H1 (cell line): ENCODE data around the gene LRWD1. TPM values are rescaled to one million over a fixed set of nuclear protein-coding genes. Genes with fewer than 3 reads are reported as not detected.

ENCODE experiments used
- CTCF ChIA-PET: fragments of 300-600 bp; sonication (Branson Sonifier 250); formaldehyde crosslinking; loops from one replicate; lab custom pipeline; 2021; ENCODE audit not compliant: partially characterized antibody; lab: Charles Lee
- POLR2A ChIA-PET: fragments of 300-600 bp; sonication (Branson Sonifier 250); formaldehyde crosslinking; loops from one replicate; lab custom pipeline; 2021; ENCODE audit warnings: inconsistent platforms; ENCODE audit not compliant: partially characterized antibody; lab: Charles Lee
- DNase-seq, 2 experiments: peaks; one replicate each; pipeline versions ENCODE4 v3.0.0 to v3.0.0-alpha.2; 2010 to 2022; ENCODE audit warnings: low spot score in 2 of 2, low read depth in 1 of 2, mixed read lengths in 1 of 2
- FAIRE-seq: peaks from 2 replicates; lab custom pipeline; 2011; peaks lifted over from hg19 to GRCh38; lab: Jason Lieb, UNC
- H2AFZ ChIP-seq: 2 replicates; pipeline ENCODE4 v1.8.1; 2012; ENCODE audit warnings: low read length, inconsistent platforms
- H2AK5ac ChIP-seq: 2 replicates; pipeline ENCODE4 v1.6.1; 2013; ENCODE audit warnings: low read depth, low read length
- H2BK120ac ChIP-seq: replicated peaks from 2 replicates; pipeline ENCODE3; 2013; ENCODE audit warnings: low read depth, low read length, inconsistent platforms
- H2BK12ac ChIP-seq: 2 replicates; pipeline ENCODE4 v1.6.1; 2013; ENCODE audit warnings: low read depth, low read length
- H2BK15ac ChIP-seq: 2 replicates; pipeline ENCODE4 v1.6.1; 2013; ENCODE audit warnings: low read length
- H2BK20ac ChIP-seq: 2 replicates; pipeline ENCODE4 v1.6.1; 2013; ENCODE audit warnings: low read length
- H2BK5ac ChIP-seq: 2 replicates; pipeline ENCODE4 v1.6.1; 2013; ENCODE audit warnings: low read depth, low read length
- H3K14ac ChIP-seq: 2 replicates; pipeline ENCODE4 v1.6.1; 2013; ENCODE audit warnings: inconsistent platforms; ENCODE audit not compliant: insufficient read length
- H3K18ac ChIP-seq: 2 replicates; pipeline ENCODE4 v1.6.1; 2013; ENCODE audit warnings: low read length; ENCODE audit errors: extremely low read depth
- H3K23ac ChIP-seq: 2 replicates; pipeline ENCODE4 v1.6.1; 2013; ENCODE audit warnings: inconsistent platforms; ENCODE audit not compliant: insufficient read length
- H3K23me2 ChIP-seq: 2 replicates; pipeline ENCODE4 v1.6.1; 2013; ENCODE audit warnings: low read depth, low read length
- H3K27ac ChIP-seq: 2 replicates; pipeline ENCODE4 v1.6.1; 2011; ENCODE audit warnings: low read depth, low read length, inconsistent platforms
- H3K27me3 ChIP-seq, 4 experiments: replicated peaks in 1 of 4; 1 replicate in 1 of 4; 2 replicates in 3 of 4; pipeline versions ENCODE4 v1.6.1 to v1.8.1; 2011 to 2013; ENCODE audit warnings: low read length in 3 of 4, mild to moderate bottlenecking in 3 of 4, inconsistent platforms in 2 of 4, mixed read lengths in 2 of 4, moderate library complexity in 1 of 4; ENCODE audit not compliant: control insufficient read depth in 3 of 4, insufficient read depth in 3 of 4; ENCODE audit errors: extremely low read depth in 1 of 4
- H3K36me3 ChIP-seq, 4 experiments: 2 replicates each; pipeline versions ENCODE4 v1.6.1 to v1.8.1; 2011 to 2013; ENCODE audit warnings: mild to moderate bottlenecking in 4 of 4, low read length in 3 of 4, moderate library complexity in 2 of 4, control low read depth in 1 of 4, inconsistent platforms in 1 of 4; ENCODE audit not compliant: insufficient read depth in 4 of 4, control insufficient read depth in 2 of 4
- H3K4ac ChIP-seq: replicated peaks from 2 replicates; pipeline ENCODE3; 2013; ENCODE audit warnings: low read length, low read depth, mixed read lengths, inconsistent platforms; ENCODE audit not compliant: insufficient read length
- H3K4me1 ChIP-seq, 4 experiments: replicated peaks in 1 of 4; 1 replicate in 1 of 4; 2 replicates in 3 of 4; pipeline versions ENCODE4 v1.6.1 to v1.8.1; 2011 to 2013; ENCODE audit warnings: low read length in 3 of 4, inconsistent platforms in 2 of 4, mixed read lengths in 1 of 4; ENCODE audit not compliant: insufficient read depth in 4 of 4, control insufficient read depth in 3 of 4
- H3K4me2 ChIP-seq, 2 experiments: 2 replicates each; pipeline versions ENCODE4 v1.6.1 to v1.8.1; 2011 to 2013; ENCODE audit warnings: low read depth in 2 of 2, low read length in 2 of 2, control low read depth in 1 of 2, inconsistent platforms in 1 of 2, mild to moderate bottlenecking in 1 of 2; ENCODE audit not compliant: insufficient read depth in 1 of 2
- H3K4me3 ChIP-seq, 4 experiments: fragments of 200-600, 300-600 bp in 1 of 4; sonication (generic), shearing (Covaris generic), sonication (Bioruptor Twin) in 1 of 4; 2 replicates each; pipeline versions ENCODE4 v1.5.1 to v1.8.1; 2011 to 2016; ENCODE audit warnings: low read length in 4 of 4, low read depth in 3 of 4, control low read depth in 2 of 4, inconsistent platforms in 2 of 4, mild to moderate bottlenecking in 2 of 4, mixed read lengths in 1 of 4, moderate library complexity in 1 of 4; ENCODE audit not compliant: insufficient read depth in 2 of 4; ENCODE audit errors: extremely low read depth in 1 of 4
- H3K56ac ChIP-seq: replicated peaks from 2 replicates; pipeline ENCODE3; 2013; ENCODE audit warnings: low read depth, mild to moderate bottlenecking, mixed read lengths, low read length, inconsistent platforms; ENCODE audit not compliant: insufficient read length
- H3K79me1 ChIP-seq: 2 replicates; pipeline ENCODE4 v1.6.1; 2013; ENCODE audit warnings: low read depth, low read length, control low read depth
- H3K79me2 ChIP-seq, 2 experiments: 2 replicates each; pipeline versions ENCODE4 v1.6.1 to v1.8.1; 2012 to 2013; ENCODE audit warnings: low read length in 2 of 2, mild to moderate bottlenecking in 2 of 2, inconsistent platforms in 1 of 2; ENCODE audit not compliant: insufficient read depth in 2 of 2, control insufficient read depth in 1 of 2
- H3K9ac ChIP-seq, 4 experiments: replicated peaks in 1 of 4; 1 replicate in 1 of 4; 2 replicates in 3 of 4; pipeline versions ENCODE4 v1.6.1 to v1.8.1; 2011 to 2013; ENCODE audit warnings: low read depth in 3 of 4, low read length in 3 of 4, control low read depth in 2 of 4, mild to moderate bottlenecking in 2 of 4, moderate library complexity in 2 of 4, inconsistent platforms in 1 of 4; ENCODE audit errors: extremely low read depth in 1 of 4
- H3K9me3 ChIP-seq, 2 experiments: 2 replicates each; pipeline versions ENCODE4 v1.6.1 to v1.8.1; 2012 to 2013; ENCODE audit warnings: mild to moderate bottlenecking in 2 of 2, moderate library complexity in 2 of 2, control low read depth in 1 of 2, inconsistent platforms in 1 of 2, low read depth in 1 of 2, low read length in 1 of 2, mixed read lengths in 1 of 2; ENCODE audit not compliant: insufficient read depth in 2 of 2
- H4K20me1 ChIP-seq, 2 experiments: replicated peaks in 1 of 2; 2 replicates each; pipeline versions ENCODE3 to v1.8.1; 2011 to 2013; ENCODE audit warnings: inconsistent platforms in 2 of 2, low read length in 2 of 2, mild to moderate bottlenecking in 1 of 2; ENCODE audit not compliant: insufficient read depth in 2 of 2, control insufficient read depth in 1 of 2
- H4K5ac ChIP-seq: 2 replicates; pipeline ENCODE4 v1.6.1; 2013; ENCODE audit warnings: low read length, low read depth, mixed read lengths, inconsistent platforms; ENCODE audit not compliant: insufficient read length
- H4K8ac ChIP-seq: 2 replicates; pipeline ENCODE4 v1.8.0; 2013; ENCODE audit warnings: mild to moderate bottlenecking, moderate library complexity, low read length, inconsistent platforms; ENCODE audit not compliant: insufficient read depth; ENCODE audit errors: extremely low read depth
- H4K91ac ChIP-seq: replicated peaks from 2 replicates; pipeline ENCODE3; 2013; ENCODE audit warnings: low read length, mixed read lengths, inconsistent platforms; ENCODE audit not compliant: insufficient read length
- ASH2L ChIP-seq: fragments of 200-600, 300-600 bp; sonication (generic); IDR thresholded peaks from one replicate; pipeline ENCODE4 v1.7.1; 2017; ENCODE audit warnings: low read length
- BRCA1 ChIP-seq: IDR thresholded peaks from 2 replicates; pipeline ENCODE4 v1.6.1; 2012; ENCODE audit warnings: low read depth, low read length, improper control_type of control experiment
- CHD2 ChIP-seq: IDR thresholded peaks from 2 replicates; pipeline ENCODE4 v1.6.1; 2012; ENCODE audit warnings: low read length, improper control_type of control experiment
- EP300 ChIP-seq, 2 experiments: IDR thresholded peaks; 1 replicate in 1 of 2; 2 replicates in 1 of 2; pipeline ENCODE4 v1.6.1; 2011 to 2012; ENCODE audit warnings: low read depth in 2 of 2, low read length in 2 of 2, mild to moderate bottlenecking in 2 of 2, borderline replicate concordance in 1 of 2, inconsistent platforms in 1 of 2, moderate library complexity in 1 of 2
- KDM1A ChIP-seq: fragments of 200-600, 300-600 bp; sonication (generic); IDR thresholded peaks from 2 replicates; pipeline ENCODE4 v1.7.1; 2016; ENCODE audit warnings: mild to moderate bottlenecking, low read length, borderline replicate concordance
- RFX5 ChIP-seq: IDR thresholded peaks from 2 replicates; pipeline ENCODE4 v1.6.1; 2011; ENCODE audit warnings: low read depth, low read length, improper control_type of control experiment, borderline replicate concordance
- RNF2 ChIP-seq: fragments of 200-900, 300-1000 bp; sonication (generic); IDR thresholded peaks from 2 replicates; pipeline ENCODE4 v1.7.1; 2016; ENCODE audit warnings: borderline replicate concordance, low read depth, mild to moderate bottlenecking, antibody characterized with exemption, low read length; ENCODE audit not compliant: poor library complexity, severe bottlenecking; ENCODE audit errors: missing control alignments
- SP2 ChIP-seq: IDR thresholded peaks from 2 replicates; pipeline ENCODE4 v1.6.1; 2012; ENCODE audit warnings: mild to moderate bottlenecking, low read length, inconsistent platforms
- TAF7 ChIP-seq: optimal IDR thresholded peaks from 2 replicates; pipeline ENCODE3; 2011; ENCODE audit warnings: low read depth, mild to moderate bottlenecking, inconsistent platforms, low read length, moderate library complexity, borderline replicate concordance
- TCF12 ChIP-seq: IDR thresholded peaks from 2 replicates; pipeline ENCODE4 v1.6.1; 2011; ENCODE audit warnings: low read depth, mild to moderate bottlenecking, low read length
- YY1 ChIP-seq: IDR thresholded peaks from 2 replicates; pipeline ENCODE4 v1.6.1; 2011; ENCODE audit warnings: low read depth, mild to moderate bottlenecking, low read length
- WGBS, 2 experiments: shearing (Covaris generic) in 1 of 2; methylation state at CpG; one replicate each; pipeline versions ENCODE4 v1.1.6 to v1.1.7; 2013 to 2015; ENCODE audit warnings: low lambda C conversion rate in 2 of 2, mixed read lengths in 2 of 2, inconsistent platforms in 1 of 2, low coverage in 1 of 2, missing lambda C conversion rate in 1 of 2; ENCODE audit not compliant: insufficient replicate concordance in 2 of 2, insufficient coverage in 1 of 2, insufficient read length in 1 of 2; ENCODE audit errors: extremely low coverage in 1 of 2, missing lambda C conversion rate in 1 of 2; 5-methylcytosine and 5-hydroxymethylcytosine counted together
- polyA plus RNA-seq, 7 experiments: library from polyadenylated mRNA; depleted of rRNA in 3 of 7; stranded (reverse) in 5 of 7; unstranded in 2 of 7; fragments of >200 nt in 5 of 7; fragments of 200-250 nt in 2 of 7; gene quantifications; 1 replicate in 5 of 7; 2 replicates in 1 of 7; 4 replicates in 1 of 7; pipeline versions ENCODE4 v1.2.1 to v1.2.3, GENCODE V29; 2011 to 2013; ENCODE audit warnings: missing spikeins in 2 of 7, mixed read lengths in 2 of 7
- total RNA-seq: library from RNA; stranded (reverse); fragmentation: NEBNext Ultra II Directional; extraction: Animal tissue kit (Norgen Biotek cat#: 25700); gene quantifications from 2 replicates; pipeline ENCODE4 v1.2.1, GENCODE V29; 2021

The LRWD1 gene
- total and polyA plus RNA-seq, 2 of the 8 experiments (the other 6 are each of a cell fraction or from before 2014, with no cell fraction given): 23.4 to 26.8 TPM

GRCh38 chr7:102424787-102425218 lies 40.0 kb upstream of the LRWD1 start:
- Histone ChIP-seq H3K23me2 (no peaks in the 10 kb centered on the region), H4K91ac (no peak overlapping the region), H3K18ac (no peak overlapping the region), H2BK15ac (no peak overlapping the region), H3K4me1 (peaks cover 0 to 14% (median 1%) of the 10 kb centered on the region in 4 experiments; a peak in 2 of 7 replicates), H2BK12ac (no peak overlapping the region), H2BK120ac (no peak overlapping the region), H3K79me2 (no peaks in the 10 kb centered on the region), H3K4me2 (no peak overlapping the region), H3K9ac (no peak overlapping the region), H3K23ac (no peak overlapping the region), H3K36me3 (peaks cover 2 to 14% (median 7%) of the 10 kb centered on the region in 4 experiments; a peak in 6 of 8 replicates), H4K5ac (no peak overlapping the region), H3K9me3 (no peaks in the 10 kb centered on the region), H2BK5ac (no peak overlapping the region; the same call in 1 of the 2 replicates), H4K8ac (peak overlapping the region; percentile 16; the same call in 1 of the 2 replicates), H2BK20ac (no peak overlapping the region; the same call in 1 of the 2 replicates), H3K4me3 (no peak overlapping the region), H3K27me3 (no peaks in the 10 kb centered on the region), H3K79me1 (no peaks in the 10 kb centered on the region; the same call in 1 of the 2 replicates), H3K14ac (no peak overlapping the region), H3K56ac (no peak overlapping the region), H4K20me1 (peaks cover 3 to 7% of the 10 kb centered on the region in 2 experiments), H2AFZ (no peak overlapping the region), H3K4ac (no peak overlapping the region), H2AK5ac (no peak overlapping the region), H3K27ac (no peak overlapping the region)
- POLR2A ChIA-PET: interaction anchor here (0.9 to 9.5 kb wide), 5 partner anchors 9 to 46 kb away, joined by 3 to 49 read pairs (median 3); partner anchors contain the start of gene ORAI2
- 90% methylated on average over 12 of the region's 13 CpGs; no CpG with 5 or more reads in 1 of the 2 experiments for WGBS, 2 experiments
- DNase-seq (no peak), FAIRE-seq (no peak)
- CTCF ChIA-PET: interaction anchor here (0.9 to 3.6 kb wide), 3 partner anchors 20 to 28 kb away, joined by 3 to 12 read pairs (median 5); partner anchors contain the start of gene PRKRIP1
- TF ChIP-seq BRCA1 (no peak), CHD2 (no peak), RNF2 (no peak), YY1 (no peak), KDM1A (no peak), EP300 (IDR thresholded peaks at IDR 0.05; ENCODE audit: borderline replicate concordance in 1 of 2, low read depth in 2 of 2, low read length in 2 of 2) (no peak), TCF12 (no peak), ASH2L (no peak), TAF7 (no peak), SP2 (no peak), RFX5 (no peak)
